Testis (tissue), 3 donors: ENCODE data around the gene ARPC1A. TPM values are rescaled to one million over a fixed set of nuclear protein-coding genes. Genes with fewer than 3 reads are reported as not detected.

Experiments used
- DNase-seq: peaks from one replicate; pipeline ENCODE4 v3.0.0-alpha.2; 2019
- H3K27ac ChIP-seq, 2 donors: fragments of 200-600 bp; sonication (generic); one replicate each; pipeline ENCODE4 v1.5.1; 2019
- H3K27me3 ChIP-seq: fragments of 200-600 bp; sonication (generic); one replicate; pipeline ENCODE4 v1.5.1; 2019
- H3K36me3 ChIP-seq: fragments of 200-600 bp; sonication (generic); one replicate; pipeline ENCODE4 v1.5.1; 2017; ENCODE audit warnings: low read depth; ENCODE audit errors: missing control alignments
- H3K4me1 ChIP-seq: fragments of 200-600 bp; sonication (generic); one replicate; pipeline ENCODE4 v1.5.1; 2019
- H3K4me3 ChIP-seq, 2 donors: fragments of 200-600 bp; sonication (generic); one replicate each; pipeline ENCODE4 v1.5.1; 2017 to 2019
- H3K9me3 ChIP-seq: fragments of 200-600 bp; sonication (generic); one replicate; pipeline ENCODE4 v1.5.1; 2017
- CTCF ChIP-seq, 3 experiments: fragments of 450-650 bp in 2 of 3; fragments of 200-600 bp in 1 of 3; sonication (generic) in 1 of 3; IDR thresholded peaks; one replicate each; pipeline ENCODE4 v1.5.1; 2016 to 2019; ENCODE audit warnings: antibody characterized with exemption in 3 of 3, mild to moderate bottlenecking in 2 of 3, moderate library complexity in 1 of 3
- POLR2A ChIP-seq: fragments of 450-650 bp; IDR thresholded peaks from one replicate; pipeline ENCODE4 v1.6.1; 2017; ENCODE audit warnings: antibody characterized with exemption, mild to moderate bottlenecking, moderate library complexity
- WGBS, 2 donors: methylation state at CpG; one replicate each; pipeline ENCODE4 v1.1.5; 2018; 5-methylcytosine and 5-hydroxymethylcytosine counted together
- intact Hi-C: fragments of 100-400 bp; cut with DNase I; formaldehyde crosslinking; loops from one replicate; pipeline ENCODE4 v1.15.1; 2023; ENCODE audit warnings: low total_unique reads
- polyA plus RNA-seq: library from polyadenylated mRNA; stranded (reverse); fragments of 350-450 nt; fragmentation: Illumina TruSeq; extraction: RNeasy Lipid Tissue Mini Kit (QIAGEN cat#74804); gene quantifications from one replicate; pipeline ENCODE4 v1.2.3, GENCODE V29; 2014; ENCODE audit warnings: low read depth, low replicate concordance; ENCODE audit not compliant: insufficient read depth
- total RNA-seq, 2 donors: library from RNA; depleted of rRNA; stranded (reverse); fragments of >200 nt; gene quantifications; one replicate each; pipeline ENCODE4 v1.2.3, GENCODE V29; 2016

The ARPC1A gene
- total and polyA plus RNA-seq, 3 donors from 2014 or later = 91.8 to 120 (median 117) TPM

GRCh38 chr7:99380032-99380822, 54.5 kb downstream of the ARPC1A start:
- Histone ChIP-seq H3K36me3 (no peaks in the 10 kb centered on the region), H3K27me3 (no peaks in the 10 kb centered on the region), H3K4me1 (peaks cover 21% of the 10 kb centered on the region), H3K27ac (peak overlapping the region; percentile 14 to 86), H3K9me3 (no peaks in the 10 kb centered on the region), H3K4me3 (no peak overlapping the region)
- intact Hi-C loops = no loop called here
- TF ChIP-seq POLR2A = no peak
- TF ChIP-seq CTCF (IDR thresholded peaks at IDR 0.05) = no peak
- peak; percentile 48 for DNase-seq
- WGBS, 2 donors = 48 to 51% methylated on average over 11 to 12 of the region's 12 CpGs

- H3K27me3 ChIP-seq = no peaks in the 10 kb centered on the region
- no peaks in the 10 kb centered on the region for H3K36me3 ChIP-seq
- H3K4me1 ChIP-seq = peaks cover 21% of the 10 kb centered on the region
- H3K27ac ChIP-seq = peak overlapping the region; percentile 12 to 86
- TF ChIP-seq POLR2A = no peak
- no peak for TF ChIP-seq CTCF (IDR thresholded peaks at IDR 0.05)
- intact Hi-C loops = no loop called here
- no peak overlapping the region for H3K4me3 ChIP-seq
- WGBS, 2 donors = 59 to 62% methylated on average over 9 to 16 of the region's 16 CpGs
- H3K9me3 ChIP-seq = no peaks in the 10 kb centered on the region
- peak; percentile 38 for DNase-seq
Observed at GRCh38 chr7:99380823-99381663, 55.3 kb downstream of the ARPC1A start.

GRCh38 chr7:99381664-99382075, 56.0 kb downstream of the ARPC1A start:
- intact Hi-C loops = no loop called here
- 51 to 64% methylated on average over 3 to 7 of the region's 7 CpGs for WGBS, 2 donors
- TF ChIP-seq POLR2A (no peak), CTCF (IDR thresholded peaks at IDR 0.05) (no peak)
- Histone ChIP-seq H3K27me3 (no peaks in the 10 kb centered on the region), H3K4me3 (no peak overlapping the region), H3K27ac (no peak overlapping the region), H3K9me3 (no peaks in the 10 kb centered on the region), H3K36me3 (no peaks in the 10 kb centered on the region), H3K4me1 (peaks cover 21% of the 10 kb centered on the region)
- no peak for DNase-seq

DNA sequence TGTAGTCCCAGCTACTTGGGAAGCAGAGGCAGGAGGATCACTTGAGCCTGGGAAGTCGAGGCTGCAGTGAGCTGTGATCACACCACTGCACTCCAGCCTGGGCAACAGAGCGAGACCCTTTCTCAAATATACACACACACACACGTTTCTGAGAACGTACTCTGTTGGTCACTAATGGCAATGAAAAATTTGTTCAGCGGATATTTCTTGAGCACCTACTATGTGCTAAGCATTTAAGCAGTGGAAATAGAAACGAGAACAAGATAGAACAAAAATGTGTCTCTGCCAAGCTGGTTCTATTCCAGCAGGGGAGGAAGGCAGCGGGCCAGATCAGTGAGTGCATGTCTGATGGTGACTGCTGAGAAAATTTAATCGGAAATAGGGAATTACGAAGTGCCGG, 57.5 kb downstream of the ARPC1A start:
- DNase-seq = no peak
- Histone ChIP-seq H3K36me3 (no peaks in the 10 kb centered on the region), H3K4me1 (peaks cover 21% of the 10 kb centered on the region), H3K9me3 (no peaks in the 10 kb centered on the region), H3K27me3 (no peaks in the 10 kb centered on the region), H3K27ac (no peak overlapping the region), H3K4me3 (no peak overlapping the region)
- WGBS, 2 donors = 83 to 90% methylated on average over 10 of the region's 10 CpGs
- TF ChIP-seq POLR2A (no peak), CTCF (IDR thresholded peaks at IDR 0.05) (no peak)
- intact Hi-C loops = no loop called here
